Iris pigment epithelial cell (primary cell): ENCODE results near the gene MINK1.

Source experiments
- DNase-seq: peaks from one replicate; pipeline ENCODE4 v3.0.0-alpha.2; 2011; ENCODE audit warnings: low read depth

Gene MINK1

GRCh38 chr17:4872786-4873185 is 39.6 kb downstream of the MINK1 start:
- DNase-seq = peak; percentile 15

GRCh38 chr17:4877089-4877488 is 43.9 kb downstream of the MINK1 start:
- no peak for DNase-seq

- no peak for DNase-seq
Observed at GRCh38 chr17:4879601-4880000, 46.5 kb downstream of the MINK1 start.

- no peak for DNase-seq
Observed at GRCh38 chr17:4880857-4881256, 47.7 kb downstream of the MINK1 start.

- peak; percentile 29 for DNase-seq
Observed at GRCh38 chr17:4881761-4882555, 48.8 kb downstream of the MINK1 start.

- DNase-seq = no peak
Observed at GRCh38 chr17:4884489-4884888, 51.3 kb downstream of the MINK1 start.

GRCh38 chr17:4886830-4887229 is 53.7 kb downstream of the MINK1 start:
- no peak for DNase-seq

- no peak for DNase-seq
Observed at GRCh38 chr17:4887581-4887980, 54.4 kb downstream of the MINK1 start.

- DNase-seq = no peak
Observed at GRCh38 chr17:4891411-4892410, 58.6 kb downstream of the MINK1 start.

- DNase-seq = no peak
Observed at GRCh38 chr17:4892499-4893221, 59.5 kb downstream of the MINK1 start.

- no peak for DNase-seq
Observed at GRCh38 chr17:4893272-4893671, 60.1 kb downstream of the MINK1 start.

GRCh38 chr17:4893721-4894560 is 60.8 kb downstream of the MINK1 start:
- no peak for DNase-seq

GRCh38 chr17:4895121-4895520 is 62.0 kb downstream of the MINK1 start:
- DNase-seq = no peak

- no peak for DNase-seq
Observed at GRCh38 chr17:4895657-4896331, 62.7 kb downstream of the MINK1 start.

- no peak for DNase-seq
Observed at GRCh38 chr17:4896332-4897197, 63.4 kb downstream of the MINK1 start.

GRCh38 chr17:4897198-4897687 is 64.1 kb downstream of the MINK1 start:
- no peak for DNase-seq

GRCh38 chr17:4897785-4898184 is 64.6 kb downstream of the MINK1 start:
- DNase-seq = no peak

- DNase-seq = no peak
Observed at GRCh38 chr17:4898351-4898750, 65.2 kb downstream of the MINK1 start.

- no peak for DNase-seq
Observed at GRCh38 chr17:4898927-4899326, 65.8 kb downstream of the MINK1 start.
